Endodermal cell (in vitro differentiated cells): ENCODE measurements around the gene KCTD17. TPM values are rescaled to one million over a fixed set of nuclear protein-coding genes. Genes with fewer than 3 reads are reported as not detected.

Source experiments
- DNase-seq: peaks from one replicate; pipeline ENCODE4 v3.0.0-alpha.2; 2017
- H3K27ac ChIP-seq: 2 replicates; pipeline ENCODE4 v1.5.1; 2013; ENCODE audit warnings: mild to moderate bottlenecking, low read depth, low read length, moderate library complexity
- H3K27me3 ChIP-seq: 2 replicates; pipeline ENCODE4 v1.6.1; 2013; ENCODE audit warnings: mild to moderate bottlenecking, low read length, moderate library complexity; ENCODE audit not compliant: insufficient read depth, control insufficient read depth, poor library complexity, severe bottlenecking
- H3K36me3 ChIP-seq: 2 replicates; pipeline ENCODE4 v1.7.0; 2013; ENCODE audit warnings: mild to moderate bottlenecking, low read length, moderate library complexity; ENCODE audit not compliant: control insufficient read depth, insufficient read depth
- H3K4me1 ChIP-seq: one replicate; pipeline ENCODE4 v1.7.0; 2013; ENCODE audit warnings: low read length; ENCODE audit not compliant: control insufficient read depth, insufficient read depth
- H3K4me3 ChIP-seq: 2 replicates; pipeline ENCODE4 v1.5.1; 2013; ENCODE audit warnings: mild to moderate bottlenecking, low read length, moderate library complexity
- H3K9ac ChIP-seq: 2 replicates; pipeline ENCODE4 v1.6.1; 2013; ENCODE audit warnings: mild to moderate bottlenecking, low read length, moderate library complexity; ENCODE audit not compliant: poor library complexity, severe bottlenecking; ENCODE audit errors: extremely low read depth
- H3K9me3 ChIP-seq: 2 replicates; pipeline ENCODE4 v1.6.1; 2013; ENCODE audit warnings: mild to moderate bottlenecking, low read length, moderate library complexity; ENCODE audit not compliant: control insufficient read depth
- H3K27ac Mint-ChIP-seq: 2 replicates; pipeline ENCODE4 v1.8.0; 2020; ENCODE audit warnings: mixed read lengths
- H3K27me3 Mint-ChIP-seq: 2 replicates; pipeline ENCODE4 v1.8.0; 2021; ENCODE audit warnings: mild to moderate bottlenecking, mixed read lengths; ENCODE audit not compliant: insufficient read depth
- H3K36me3 Mint-ChIP-seq: 2 replicates; pipeline ENCODE4 v1.8.0; 2020; ENCODE audit warnings: low read depth, mixed read lengths
- H3K4me1 Mint-ChIP-seq: 2 replicates; pipeline ENCODE4 v1.8.0; 2020; ENCODE audit warnings: mixed read lengths
- H3K4me3 Mint-ChIP-seq: 2 replicates; pipeline ENCODE4 v1.8.0; 2020; ENCODE audit warnings: mild to moderate bottlenecking, moderate library complexity, mixed read lengths
- H3K9me3 Mint-ChIP-seq: 2 replicates; pipeline ENCODE4 v1.8.0; 2020; ENCODE audit warnings: mild to moderate bottlenecking, mixed read lengths
- WGBS, 2 experiments: methylation state at CpG; one replicate each; pipeline versions ENCODE4 v1.1.5 to v1.1.7; 2013; ENCODE audit warnings: missing lambda C conversion rate in 2 of 2, mixed read lengths in 1 of 2; ENCODE audit not compliant: insufficient coverage in 1 of 2, insufficient read length in 1 of 2; 5-methylcytosine and 5-hydroxymethylcytosine counted together
- total RNA-seq, 2 donors: library from RNA; stranded (reverse); fragmentation: NEBNext Ultra II Directional in 1 of 2; extraction: Animal tissue kit (Norgen Biotek cat#: 25700) in 1 of 2; gene quantifications; 2 replicates in 1 of 2; 3 replicates in 1 of 2; pipeline ENCODE4 v1.2.1, GENCODE V29; 2021
- TF ChIP-seq, protein P1 (sequence below): fragments of 200-600 bp; sonication (generic); conservative IDR thresholded peaks from 2 replicates; pipeline ENCODE4 v1.5.0; 2021; ENCODE audit warnings: antibody characterized with exemption, mild to moderate bottlenecking

KCTD17 gene
- total RNA-seq, 2 donors from 2014 or later = 35.4 to 37.0 TPM

DNA sequence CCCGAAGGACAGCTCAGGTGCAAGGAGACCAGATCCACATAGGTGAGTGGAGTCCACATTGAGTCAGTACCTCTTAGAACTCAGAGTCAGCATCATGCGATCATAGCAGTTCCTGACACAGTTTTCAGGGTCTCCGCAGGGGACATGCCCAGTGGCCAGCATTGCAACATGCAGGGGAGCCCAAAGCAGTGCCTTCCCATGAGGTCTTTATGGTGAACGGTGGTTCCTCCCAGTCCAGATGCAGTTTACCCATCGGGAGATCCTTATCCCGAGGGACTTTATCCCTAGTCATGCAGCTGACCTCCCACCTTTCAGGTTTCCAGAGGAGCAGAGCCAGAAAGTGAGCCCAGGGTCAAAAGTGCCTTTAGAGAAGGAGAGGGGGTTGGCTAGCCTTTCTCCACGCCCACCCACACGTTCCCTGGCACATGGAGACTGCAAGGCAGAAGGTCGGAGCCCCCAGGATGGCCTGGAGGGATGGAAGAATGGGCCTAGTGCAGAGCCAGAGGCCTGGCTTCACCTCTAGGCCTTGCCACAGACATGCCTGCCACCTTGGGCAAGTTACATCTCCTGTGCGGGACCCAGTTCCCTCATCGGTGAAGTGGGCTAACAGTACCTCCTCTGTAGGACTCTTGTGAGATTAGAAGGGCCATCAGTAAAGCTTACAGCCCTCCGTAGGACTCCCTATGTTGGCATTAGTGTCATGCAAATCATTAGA, 6.4 kb downstream of the KCTD17 start:
- TF ChIP-seq, protein P1, sequence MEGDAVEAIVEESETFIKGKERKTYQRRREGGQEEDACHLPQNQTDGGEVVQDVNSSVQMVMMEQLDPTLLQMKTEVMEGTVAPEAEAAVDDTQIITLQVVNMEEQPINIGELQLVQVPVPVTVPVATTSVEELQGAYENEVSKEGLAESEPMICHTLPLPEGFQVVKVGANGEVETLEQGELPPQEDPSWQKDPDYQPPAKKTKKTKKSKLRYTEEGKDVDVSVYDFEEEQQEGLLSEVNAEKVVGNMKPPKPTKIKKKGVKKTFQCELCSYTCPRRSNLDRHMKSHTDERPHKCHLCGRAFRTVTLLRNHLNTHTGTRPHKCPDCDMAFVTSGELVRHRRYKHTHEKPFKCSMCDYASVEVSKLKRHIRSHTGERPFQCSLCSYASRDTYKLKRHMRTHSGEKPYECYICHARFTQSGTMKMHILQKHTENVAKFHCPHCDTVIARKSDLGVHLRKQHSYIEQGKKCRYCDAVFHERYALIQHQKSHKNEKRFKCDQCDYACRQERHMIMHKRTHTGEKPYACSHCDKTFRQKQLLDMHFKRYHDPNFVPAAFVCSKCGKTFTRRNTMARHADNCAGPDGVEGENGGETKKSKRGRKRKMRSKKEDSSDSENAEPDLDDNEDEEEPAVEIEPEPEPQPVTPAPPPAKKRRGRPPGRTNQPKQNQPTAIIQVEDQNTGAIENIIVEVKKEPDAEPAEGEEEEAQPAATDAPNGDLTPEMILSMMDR = no peak
- Histone ChIP-seq H3K36me3 (peaks cover 3% of the 10 kb centered on the region), H3K4me3 (no peak overlapping the region), H3K27me3 (no peaks in the 10 kb centered on the region), H3K4me1 (no peaks in the 10 kb centered on the region), H3K9ac (no peak overlapping the region), H3K9me3 (no peaks in the 10 kb centered on the region), H3K27ac (no peak overlapping the region)
- H3K4me3 Mint-ChIP-seq = no peak overlapping the region
- no peak overlapping the region for H3K27ac Mint-ChIP-seq
- 89 to 93% methylated on average over 9 to 12 of the region's 12 CpGs for WGBS, 2 experiments
- no peak for DNase-seq
- H3K36me3 Mint-ChIP-seq = peaks cover 17% of the 10 kb centered on the region
- no peaks in the 10 kb centered on the region for H3K9me3 Mint-ChIP-seq
- H3K4me1 Mint-ChIP-seq = peaks cover 14% of the 10 kb centered on the region
- no peaks in the 10 kb centered on the region for H3K27me3 Mint-ChIP-seq

DNA sequence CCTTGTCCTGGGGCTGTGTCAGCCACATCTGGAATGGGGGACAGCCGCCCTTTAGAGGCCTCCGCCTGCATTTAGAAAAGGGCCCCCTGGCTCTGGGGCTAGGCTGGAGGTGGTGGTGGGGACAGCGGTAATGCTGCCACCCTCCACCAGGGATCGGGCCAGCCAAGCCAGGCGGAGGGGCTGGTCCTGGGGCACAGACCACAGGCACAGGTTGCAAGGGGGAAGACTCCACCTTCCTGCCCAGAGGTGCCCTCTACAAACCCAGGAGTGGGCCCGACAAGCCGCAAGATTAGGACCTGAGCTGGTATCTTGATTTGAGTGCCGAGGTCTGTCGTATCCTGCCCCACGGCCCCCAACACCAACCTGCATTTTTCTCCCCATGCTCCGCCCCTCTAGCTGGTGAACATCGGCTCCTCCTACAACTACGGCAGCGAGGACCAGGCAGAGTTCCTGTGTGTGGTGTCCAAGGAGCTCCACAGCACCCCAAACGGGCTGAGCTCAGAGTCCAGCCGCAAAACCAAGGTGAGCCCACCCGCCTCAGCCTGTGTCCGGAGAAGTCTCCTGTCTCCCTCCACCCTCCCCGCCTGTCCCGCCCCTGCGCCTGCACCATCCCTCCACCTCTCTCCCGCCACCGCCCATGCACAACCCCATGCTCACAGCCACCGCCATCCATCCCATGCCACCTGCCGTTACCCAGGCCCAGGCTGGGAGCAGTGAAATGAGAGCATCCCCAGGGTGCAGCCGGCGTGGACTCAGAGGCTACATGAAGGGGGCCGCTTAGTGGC, 7.6 kb downstream of the KCTD17 start:
- no peaks in the 10 kb centered on the region for H3K9me3 ChIP-seq
- no peak overlapping the region for H3K27ac ChIP-seq
- H3K4me1 Mint-ChIP-seq = peaks cover 9% of the 10 kb centered on the region
- H3K4me3 Mint-ChIP-seq = no peak overlapping the region
- H3K9ac ChIP-seq = no peak overlapping the region
- WGBS, 2 experiments = 93 to 94% methylated on average over 13 to 28 of the region's 28 CpGs
- H3K27me3 Mint-ChIP-seq = peaks cover 1% of the 10 kb centered on the region
- H3K36me3 ChIP-seq = peaks cover 3% of the 10 kb centered on the region
- H3K27me3 ChIP-seq = no peaks in the 10 kb centered on the region
- no peak for DNase-seq
- no peaks in the 10 kb centered on the region for H3K4me1 ChIP-seq
- no peak overlapping the region for H3K27ac Mint-ChIP-seq
- H3K36me3 Mint-ChIP-seq = peaks cover 17% of the 10 kb centered on the region
- H3K9me3 Mint-ChIP-seq = no peaks in the 10 kb centered on the region
- H3K4me3 ChIP-seq = no peak overlapping the region
- TF ChIP-seq, protein P1 = peak; percentile 49

DNA sequence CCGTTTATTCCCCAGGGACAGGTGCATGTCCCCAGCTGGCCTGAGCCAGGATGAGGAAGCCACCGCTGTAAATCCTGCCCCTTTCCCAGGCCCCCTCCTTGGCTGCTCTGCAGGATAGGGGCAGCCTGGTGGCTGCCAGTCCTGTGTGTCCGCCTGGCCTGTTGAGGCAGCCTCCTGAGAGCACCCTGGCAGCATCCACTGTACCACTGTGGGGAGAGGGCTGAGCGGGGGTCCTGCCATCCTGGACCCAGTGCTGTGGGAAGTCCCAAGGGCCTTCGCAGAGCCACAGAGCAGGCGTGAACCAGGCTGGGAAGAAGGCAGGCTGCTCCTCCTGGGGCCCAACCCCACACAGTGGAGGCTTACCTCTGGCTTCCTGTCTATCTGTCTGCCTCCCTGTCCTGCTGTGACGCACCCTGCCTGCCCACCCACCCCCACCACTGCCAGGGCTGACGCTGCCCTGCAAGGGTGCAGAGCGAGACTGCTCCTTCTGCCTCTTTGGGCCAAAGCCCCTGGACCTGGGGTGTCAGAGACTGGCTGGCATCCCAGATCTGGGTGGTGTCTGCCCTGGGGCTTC, 8.4 kb downstream of the KCTD17 start:
- Mint-ChIP-seq H3K27me3 (peaks cover 4% of the 10 kb centered on the region), H3K27ac (no peak overlapping the region), H3K4me3 (no peak overlapping the region), H3K9me3 (no peaks in the 10 kb centered on the region), H3K36me3 (peaks cover 17% of the 10 kb centered on the region), H3K4me1 (peaks cover 3% of the 10 kb centered on the region)
- no peak overlapping the region for H3K4me3 ChIP-seq
- no peak overlapping the region for H3K9ac ChIP-seq
- peaks cover 3% of the 10 kb centered on the region for H3K36me3 ChIP-seq
- DNase-seq = no peak
- no peaks in the 10 kb centered on the region for H3K4me1 ChIP-seq
- no peaks in the 10 kb centered on the region for H3K9me3 ChIP-seq
- 90 to 91% methylated on average over 5 to 9 of the region's 9 CpGs for WGBS, 2 experiments
- no peaks in the 10 kb centered on the region for H3K27me3 ChIP-seq
- TF ChIP-seq, protein P1 = no peak
- H3K27ac ChIP-seq = no peak overlapping the region
